HCT116 (cell line): ENCODE results near the gene AGPAT3. TPM values are rescaled to one million over a fixed set of nuclear protein-coding genes. Genes with fewer than 3 reads are reported as not detected.
"Not testable (repeated sequence)": the region's sequence is repeated elsewhere in the genome, so short reads cannot be mapped to it uniquely, and the experiment has no call there.

Source experiments
- ATAC-seq: fragments of 200-7000 bp; cut with Tn5 transposase; 2 replicates; pipeline ENCODE4 v1.9.1; 2020; ENCODE audit warnings: mild to moderate bottlenecking, moderate library complexity
- BruUV-seq: library from RNA; stranded (reverse); fragments of 400-500 nt; replicated peaks from 2 replicates; lab custom pipeline; 2021; lab: Mats Ljungman, UMichigan
- CTCF ChIA-PET: fragments of 300-600 bp; sonication (Branson Sonifier 250); formaldehyde crosslinking; loops from one replicate; lab custom pipeline; 2021; ENCODE audit warnings: antibody characterized with exemption; lab: Charles Lee
- POLR2A ChIA-PET: fragments of 300-600, 350-600 bp; sonication (Branson Sonifier 250); formaldehyde crosslinking; loops from one replicate; lab custom pipeline; 2021; ENCODE audit warnings: antibody characterized with exemption; lab: Charles Lee
- RAD21 ChIA-PET, 2 experiments: fragments of 300-600 bp; sonication (Branson Sonifier 250); formaldehyde crosslinking; loops; one replicate each; lab custom pipeline; 2023; ENCODE audit warnings: low total read pairs in 2 of 2; ENCODE audit not compliant: uncharacterized antibody in 2 of 2, unreplicated experiment in 2 of 2, low non-redundant PET in 1 of 2; lab: Charles Lee
- DNase-seq: peaks from one replicate; pipeline ENCODE4 v3.0.0-alpha.2; 2010; ENCODE audit warnings: low read depth, low spot score
- H2AFZ ChIP-seq: fragments of 200-600 bp; shearing (Covaris generic), sonication (generic); 2 replicates; pipeline ENCODE4 v1.6.1; 2017; ENCODE audit warnings: low read depth, mixed run types, mixed read lengths, antibody characterized with exemption, low read length; ENCODE audit not compliant: poor library complexity, severe bottlenecking
- H3K27ac ChIP-seq: 2 replicates; pipeline ENCODE4 v1.5.1; 2012; ENCODE audit warnings: low read depth, low read length
- H3K27me3 ChIP-seq: fragments of 200-600 bp; sonication (generic); 2 replicates; pipeline ENCODE4 v1.6.1; 2016; ENCODE audit warnings: mixed run types, low read length, mixed read lengths; ENCODE audit not compliant: insufficient read depth
- H3K36me3 ChIP-seq, 2 experiments: fragments of 200-500 bp in 1 of 2; fragments of 200-600 bp in 1 of 2; sonication (Bioruptor generic) in 1 of 2; sonication (generic) in 1 of 2; 2 replicates each; pipeline versions ENCODE4 v1.5.1 to v1.6.1; 2014 to 2016; ENCODE audit warnings: low read length in 2 of 2, inconsistent platforms in 1 of 2, mixed read lengths in 1 of 2, mixed run types in 1 of 2; ENCODE audit not compliant: insufficient read depth in 2 of 2, control insufficient read depth in 1 of 2
- H3K4me1 ChIP-seq, 2 experiments: fragments of 200-600 bp in 1 of 2; sonication (generic) in 1 of 2; 2 replicates each; pipeline versions ENCODE4 v1.5.1 to v1.6.1; 2012 to 2017; ENCODE audit warnings: low read length in 2 of 2, inconsistent platforms in 1 of 2, mild to moderate bottlenecking in 1 of 2, mixed read lengths in 1 of 2, mixed run types in 1 of 2, moderate library complexity in 1 of 2; ENCODE audit not compliant: insufficient read depth in 2 of 2, control insufficient read depth in 1 of 2
- H3K4me2 ChIP-seq: fragments of 200-600 bp; sonication (generic); 2 replicates; pipeline ENCODE4 v1.6.1; 2017; ENCODE audit warnings: mixed run types, low read length, mixed read lengths
- H3K4me3 ChIP-seq, 2 experiments: fragments of 200-600 bp in 1 of 2; sonication (generic) in 1 of 2; replicated peaks in 1 of 2; 2 replicates each; pipeline ENCODE4 v1.5.1; 2011 to 2016; ENCODE audit warnings: low read length in 2 of 2, control low read depth in 1 of 2, low read depth in 1 of 2, mild to moderate bottlenecking in 1 of 2, mixed read lengths in 1 of 2, mixed run types in 1 of 2
- H3K79me2 ChIP-seq: fragments of 200-600 bp; sonication (generic); 2 replicates; pipeline ENCODE4 v1.6.1; 2017; ENCODE audit warnings: mild to moderate bottlenecking, mixed run types, low read length, moderate library complexity, mixed read lengths; ENCODE audit not compliant: insufficient read depth
- H3K9ac ChIP-seq: fragments of 200-600 bp; sonication (generic); 2 replicates; pipeline ENCODE4 v1.6.1; 2016; ENCODE audit warnings: low read length, mixed read lengths
- H3K9me2 ChIP-seq: fragments of 200-600 bp; sonication (generic), shearing (Covaris generic); 2 replicates; pipeline ENCODE4 v1.6.1; 2017; ENCODE audit warnings: mixed run types, mild to moderate bottlenecking, moderate library complexity; ENCODE audit not compliant: insufficient read depth
- H3K9me3 ChIP-seq, 2 experiments: fragments of 200-500 bp in 1 of 2; fragments of 200-600 bp in 1 of 2; sonication (Bioruptor generic) in 1 of 2; sonication (generic) in 1 of 2; 2 replicates each; pipeline ENCODE4 v1.6.1; 2014 to 2017; ENCODE audit warnings: low read length in 2 of 2, mixed read lengths in 2 of 2, inconsistent platforms in 1 of 2, low read depth in 1 of 2, mild to moderate bottlenecking in 1 of 2, mixed run types in 1 of 2, moderate library complexity in 1 of 2; ENCODE audit not compliant: control insufficient read depth in 1 of 2, insufficient read depth in 1 of 2
- H4K20me1 ChIP-seq: fragments of 200-600 bp; sonication (generic), shearing (Covaris generic); 2 replicates; pipeline ENCODE4 v1.6.1; 2017; ENCODE audit warnings: mixed run types, mild to moderate bottlenecking, moderate library complexity; ENCODE audit not compliant: insufficient read depth
- CBX3 ChIP-seq: IDR thresholded peaks from 2 replicates; pipeline ENCODE4 v1.6.1; 2012; ENCODE audit warnings: low read depth
- JUND ChIP-seq: IDR thresholded peaks from 2 replicates; pipeline ENCODE4 v1.6.1; 2012
- POLR2A ChIP-seq: IDR thresholded peaks from 2 replicates; pipeline ENCODE4 v1.7.0; 2011; ENCODE audit warnings: borderline replicate concordance; ENCODE audit not compliant: insufficient read depth, insufficient read length; ENCODE audit errors: extremely low read depth
- RAD21 ChIP-seq: IDR thresholded peaks from 2 replicates; pipeline ENCODE4 v1.6.1; 2012; ENCODE audit warnings: low read depth, mild to moderate bottlenecking
- SIN3A ChIP-seq: IDR thresholded peaks from 2 replicates; pipeline ENCODE4 v1.6.1; 2012; ENCODE audit warnings: low read depth
- SP1 ChIP-seq: IDR thresholded peaks from 2 replicates; pipeline ENCODE4 v1.6.1; 2012; ENCODE audit warnings: low read depth
- SRF ChIP-seq: IDR thresholded peaks from 2 replicates; pipeline ENCODE4 v1.6.1; 2012; ENCODE audit warnings: low read depth
- YY1 ChIP-seq: IDR thresholded peaks from 2 replicates; pipeline ENCODE4 v1.6.1; 2011; ENCODE audit warnings: low read length, low read depth, moderate library complexity, mild to moderate bottlenecking; ENCODE audit not compliant: insufficient replicate concordance; ENCODE audit errors: extremely low read depth
- ZNF274 ChIP-seq: fragments of 200-500 bp; sonication (Bioruptor generic); IDR thresholded peaks from 2 replicates; pipeline ENCODE4 v1.6.1; 2014; ENCODE audit warnings: mild to moderate bottlenecking, low read depth, low read length, inconsistent platforms
- intact Hi-C: fragments of 100-400 bp; cut with micrococcal nuclease; formaldehyde crosslinking; loops from 2 replicates; pipeline ENCODE4 v1.10.0; 2022
- total RNA-seq: library from RNA; stranded (reverse); gene quantifications from one replicate; pipeline ENCODE4 v1.2.1, GENCODE V29; 2021; ENCODE audit not compliant: unreplicated experiment
- TF ChIP-seq, protein P1 (sequence below): IDR thresholded peaks from 2 replicates; pipeline ENCODE4 v1.6.1; 2012
- TF ChIP-seq, protein P2 (sequence below): IDR thresholded peaks from 2 replicates; pipeline ENCODE4 v1.6.1; 2012; ENCODE audit warnings: low read depth
- TF ChIP-seq, protein P3 (sequence below): IDR thresholded peaks from 2 replicates; pipeline ENCODE4 v1.6.1; 2012

AGPAT3 gene
- total RNA-seq, 1 experiment from 2014 or later, result 54.1 TPM

DNA sequence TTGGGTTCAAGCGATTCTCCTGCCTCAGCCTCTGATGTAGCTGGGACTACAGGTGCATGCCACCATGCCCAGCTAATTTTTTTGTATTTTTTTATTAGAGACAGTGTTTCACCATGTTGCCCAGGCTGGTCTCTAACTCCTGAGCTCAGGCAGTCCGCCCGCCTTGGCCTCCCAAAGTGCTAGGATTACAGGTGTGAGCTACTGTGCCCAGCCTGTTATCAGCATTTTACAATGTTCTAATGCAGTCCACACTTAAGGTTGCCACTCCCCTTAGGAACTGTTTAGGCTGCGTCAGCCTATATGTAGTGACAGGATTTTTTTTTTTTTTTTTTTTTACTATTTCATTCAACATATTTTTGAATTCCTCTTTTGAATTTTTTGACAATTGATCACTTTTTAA, 30.2 kb downstream of the AGPAT3 start (continued):
- TF ChIP-seq, protein P1, sequence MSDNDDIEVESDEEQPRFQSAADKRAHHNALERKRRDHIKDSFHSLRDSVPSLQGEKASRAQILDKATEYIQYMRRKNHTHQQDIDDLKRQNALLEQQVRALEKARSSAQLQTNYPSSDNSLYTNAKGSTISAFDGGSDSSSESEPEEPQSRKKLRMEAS, result no peak
- TF ChIP-seq POLR2A (no peak), SP1 (no peak), SIN3A (no peak), CBX3 (no peak)

DNA sequence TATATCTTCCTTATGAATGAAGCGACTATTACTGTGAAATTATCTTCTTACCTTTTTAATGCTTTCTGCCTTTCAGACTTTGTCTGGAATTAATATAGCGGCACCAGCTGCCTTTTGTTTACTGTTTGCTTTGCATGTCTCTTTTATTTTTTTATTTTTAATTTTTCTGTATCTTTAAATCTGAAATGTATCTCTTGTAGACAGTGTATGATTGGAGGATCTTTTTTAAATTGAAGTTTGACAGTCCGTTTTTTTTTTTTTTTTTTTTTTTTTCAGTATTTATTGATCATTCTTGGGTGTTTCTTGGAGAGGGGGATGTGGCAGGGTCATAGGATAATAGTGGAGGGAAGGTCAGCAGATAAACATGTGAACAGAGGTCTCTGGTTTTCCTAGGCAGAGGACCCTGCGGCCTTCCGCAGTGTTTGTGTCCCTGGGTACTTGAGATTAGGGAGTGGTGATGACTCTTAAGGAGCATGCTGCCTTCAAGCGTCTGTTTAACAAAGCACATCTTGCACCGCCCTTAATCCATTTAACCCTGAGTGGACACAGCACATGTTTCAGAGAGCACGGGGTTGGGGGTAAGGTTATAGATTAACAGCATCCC, 31.8 kb downstream of the AGPAT3 start:
- H2AFZ ChIP-seq, DNase-seq, H3K79me2 ChIP-seq, H3K4me1 ChIP-seq, H3K36me3 ChIP-seq, CTCF ChIA-PET, ATAC-seq, H3K9me3 ChIP-seq, H3K4me2 ChIP-seq, H3K4me3 ChIP-seq, H4K20me1 ChIP-seq, H3K27ac ChIP-seq, H3K9me2 ChIP-seq, intact Hi-C loops, H3K27me3 ChIP-seq, RAD21 ChIA-PET, POLR2A ChIA-PET, H3K9ac ChIP-seq, BruUV-seq: not testable (repeated sequence)

DNA sequence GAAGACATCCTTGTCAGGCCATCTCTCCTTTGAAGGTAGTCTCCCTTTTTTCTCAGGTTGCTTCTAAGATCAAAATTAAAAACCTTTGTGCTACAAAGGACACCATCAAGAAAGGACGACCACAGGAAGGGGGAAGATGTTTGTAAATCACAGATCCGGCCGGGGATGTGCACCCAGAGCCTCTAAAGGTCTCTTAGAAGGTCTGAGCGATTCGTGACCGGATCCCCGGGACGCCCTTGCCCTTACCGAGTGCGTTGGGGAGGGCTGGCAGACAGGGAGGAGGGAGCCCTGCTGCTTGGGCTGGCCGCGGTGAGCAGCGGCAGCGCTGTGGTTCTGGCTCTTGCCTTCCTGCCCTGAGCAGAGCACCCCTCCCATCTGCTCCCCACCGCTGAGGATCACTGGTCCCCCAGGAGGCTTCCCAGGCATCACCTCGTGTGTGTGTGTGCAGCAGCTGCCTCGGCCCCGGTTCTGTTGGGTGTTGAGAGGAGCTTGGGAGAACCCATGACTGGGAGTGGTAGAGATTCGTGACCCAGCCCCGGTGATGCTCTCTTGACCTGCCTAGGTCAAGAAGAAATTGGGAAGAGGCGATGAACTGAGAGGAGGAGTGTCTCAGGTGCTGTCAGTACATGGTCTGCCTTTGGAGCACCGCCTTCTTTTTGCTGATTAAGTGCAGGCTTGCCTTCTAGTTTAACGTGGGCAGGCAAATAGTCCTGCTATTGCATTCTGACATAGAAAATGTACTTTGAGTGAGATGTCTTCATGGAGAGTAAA, 34.5 kb downstream of the AGPAT3 start:
- POLR2A ChIA-PET, result no interaction called here
- CTCF ChIA-PET, result no interaction called here
- no TSS peak for BruUV-seq

More for the DNA sequence above, 34.5 kb downstream of the AGPAT3 start:
- intact Hi-C loops, result no loop called here
- Histone ChIP-seq H3K27ac (no peak overlapping the region), H3K4me2 (no peak overlapping the region), H3K79me2 (peaks cover 6% of the 10 kb centered on the region; the same call in 1 of the 2 replicates), H3K27me3 (no peaks in the 10 kb centered on the region), H4K20me1 (no peaks in the 10 kb centered on the region), H3K9me3 (no peaks in the 10 kb centered on the region), H3K4me1 (no peaks in the 10 kb centered on the region), H2AFZ (no peak overlapping the region), H3K4me3 (no peak overlapping the region), H3K9me2 (no peaks in the 10 kb centered on the region), H3K36me3 (no peaks in the 10 kb centered on the region), H3K9ac (no peak overlapping the region)
- DNase-seq, result no peak
- RAD21 ChIA-PET, result no interaction called here
- TF ChIP-seq RAD21, result no peak
- no peak for TF ChIP-seq JUND
- TF ChIP-seq SP1, result no peak
- TF ChIP-seq, protein P2, sequence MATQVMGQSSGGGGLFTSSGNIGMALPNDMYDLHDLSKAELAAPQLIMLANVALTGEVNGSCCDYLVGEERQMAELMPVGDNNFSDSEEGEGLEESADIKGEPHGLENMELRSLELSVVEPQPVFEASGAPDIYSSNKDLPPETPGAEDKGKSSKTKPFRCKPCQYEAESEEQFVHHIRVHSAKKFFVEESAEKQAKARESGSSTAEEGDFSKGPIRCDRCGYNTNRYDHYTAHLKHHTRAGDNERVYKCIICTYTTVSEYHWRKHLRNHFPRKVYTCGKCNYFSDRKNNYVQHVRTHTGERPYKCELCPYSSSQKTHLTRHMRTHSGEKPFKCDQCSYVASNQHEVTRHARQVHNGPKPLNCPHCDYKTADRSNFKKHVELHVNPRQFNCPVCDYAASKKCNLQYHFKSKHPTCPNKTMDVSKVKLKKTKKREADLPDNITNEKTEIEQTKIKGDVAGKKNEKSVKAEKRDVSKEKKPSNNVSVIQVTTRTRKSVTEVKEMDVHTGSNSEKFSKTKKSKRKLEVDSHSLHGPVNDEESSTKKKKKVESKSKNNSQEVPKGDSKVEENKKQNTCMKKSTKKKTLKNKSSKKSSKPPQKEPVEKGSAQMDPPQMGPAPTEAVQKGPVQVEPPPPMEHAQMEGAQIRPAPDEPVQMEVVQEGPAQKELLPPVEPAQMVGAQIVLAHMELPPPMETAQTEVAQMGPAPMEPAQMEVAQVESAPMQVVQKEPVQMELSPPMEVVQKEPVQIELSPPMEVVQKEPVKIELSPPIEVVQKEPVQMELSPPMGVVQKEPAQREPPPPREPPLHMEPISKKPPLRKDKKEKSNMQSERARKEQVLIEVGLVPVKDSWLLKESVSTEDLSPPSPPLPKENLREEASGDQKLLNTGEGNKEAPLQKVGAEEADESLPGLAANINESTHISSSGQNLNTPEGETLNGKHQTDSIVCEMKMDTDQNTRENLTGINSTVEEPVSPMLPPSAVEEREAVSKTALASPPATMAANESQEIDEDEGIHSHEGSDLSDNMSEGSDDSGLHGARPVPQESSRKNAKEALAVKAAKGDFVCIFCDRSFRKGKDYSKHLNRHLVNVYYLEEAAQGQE, result no peak
- TF ChIP-seq, protein P1, result no peak
- TF ChIP-seq YY1, result no peak
- TF ChIP-seq SRF, result no peak
- TF ChIP-seq, protein P3, sequence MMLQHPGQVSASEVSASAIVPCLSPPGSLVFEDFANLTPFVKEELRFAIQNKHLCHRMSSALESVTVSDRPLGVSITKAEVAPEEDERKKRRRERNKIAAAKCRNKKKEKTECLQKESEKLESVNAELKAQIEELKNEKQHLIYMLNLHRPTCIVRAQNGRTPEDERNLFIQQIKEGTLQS, result no peak
- no peak for TF ChIP-seq ZNF274
- TF ChIP-seq SIN3A, result no peak
- TF ChIP-seq CBX3, result no peak
- no peak for ATAC-seq
